K562 (cell line): ENCODE data around the gene GOLIM4. TPM values are rescaled to one million over a fixed set of nuclear protein-coding genes. Genes with fewer than 3 reads are reported as not detected.
"Not testable (repeated sequence)": the region's sequence is repeated elsewhere in the genome, so short reads cannot be mapped to it uniquely, and the experiment has no call there.

ENCODE experiments used
- ATAC-seq: fragments of 200-7000 bp; cut with Tn5 transposase; 3 replicates; pipeline ENCODE4 v1.9.1; 2020; ENCODE audit warnings: moderate library complexity
- BruUV-seq: library from RNA; stranded (reverse); fragments of 400-500 nt; replicated peaks from 2 replicates; lab custom pipeline; 2021; lab: Mats Ljungman, UMichigan
- CTCF ChIA-PET: fragments of 300-600 bp; formaldehyde crosslinking; extraction: SDS; loops from one replicate; lab custom pipeline; 2021; ENCODE audit warnings: low intra/inter-chr PET ratio; lab: Yijun Ruan, JAX
- POLR2A ChIA-PET: fragments of 300-600, 350-650 bp; sonication (Branson Sonifier 250); formaldehyde crosslinking; extraction: SDS; loops from one replicate; lab custom pipeline; 2021; ENCODE audit warnings: antibody characterized with exemption, inconsistent platforms; lab: Yijun Ruan, JAX
- DNase-seq, 4 experiments: peaks; one replicate each; pipeline versions ENCODE4 v3.0.0 to v3.0.0-alpha.2; 2011 to 2018; ENCODE audit warnings: low spot score in 3 of 4, mixed read lengths in 3 of 4; ENCODE audit errors: extremely low read depth in 1 of 4
- FAIRE-seq: peaks from 2 replicates; lab custom pipeline; 2011; peaks lifted over from hg19 to GRCh38; lab: Jason Lieb, UNC
- H2AFZ ChIP-seq: 2 replicates; pipeline ENCODE4 v1.6.0; 2011; ENCODE audit warnings: low read depth, low read length, control low read depth, inconsistent platforms
- H3K27ac ChIP-seq: fragments of 200-600 bp; 3 replicates; pipeline ENCODE4 v1.8.0; 2011; ENCODE audit warnings: low read depth, mild to moderate bottlenecking, control low read depth, inconsistent platforms, low read length, moderate library complexity, mixed read lengths; ENCODE audit errors: extremely low read depth
- H3K27me3 ChIP-seq, 2 experiments: fragments of 300-600 bp in 1 of 2; 2 replicates in 1 of 2; 3 replicates in 1 of 2; pipeline versions ENCODE4 v1.6.0 to v1.8.0; 2011; ENCODE audit warnings: inconsistent platforms in 2 of 2, low read length in 2 of 2, mild to moderate bottlenecking in 1 of 2, mixed read lengths in 1 of 2, moderate library complexity in 1 of 2; ENCODE audit not compliant: control insufficient read depth in 2 of 2, insufficient read depth in 2 of 2
- H3K36me3 ChIP-seq: fragments of 300-600 bp; 3 replicates; pipeline ENCODE4 v1.8.0; 2011; ENCODE audit warnings: mild to moderate bottlenecking, low read length, inconsistent platforms; ENCODE audit not compliant: control insufficient read depth, insufficient read depth
- H3K4me1 ChIP-seq, 2 experiments: fragments of 200-600 bp in 1 of 2; replicated peaks in 1 of 2; 2 replicates in 1 of 2; 3 replicates in 1 of 2; pipeline versions ENCODE4 v1.5.1 to v1.8.0; 2011; ENCODE audit warnings: inconsistent platforms in 2 of 2, low read length in 2 of 2, mild to moderate bottlenecking in 1 of 2, mixed read lengths in 1 of 2, moderate library complexity in 1 of 2; ENCODE audit not compliant: control insufficient read depth in 2 of 2, insufficient read depth in 2 of 2
- H3K4me2 ChIP-seq: 2 replicates; pipeline ENCODE4 v1.6.1; 2011; ENCODE audit warnings: low read length, control low read depth, inconsistent platforms, mixed read lengths; ENCODE audit not compliant: insufficient read depth
- H3K4me3 ChIP-seq: fragments of 200-600 bp; sonication (generic), shearing (Covaris generic); 2 replicates; pipeline ENCODE4 v1.5.1; 2016; ENCODE audit warnings: control low read depth, inconsistent platforms
- H3K79me2 ChIP-seq: fragments of 200-600 bp; 3 replicates; pipeline ENCODE4 v1.8.0; 2011; ENCODE audit warnings: low read length, inconsistent platforms; ENCODE audit not compliant: control insufficient read depth, insufficient read depth
- H3K9ac ChIP-seq, 2 experiments: 2 replicates each; pipeline versions ENCODE4 v1.6.0 to v1.6.1; 2011; ENCODE audit warnings: low read depth in 2 of 2, low read length in 2 of 2, control low read depth in 1 of 2, inconsistent platforms in 1 of 2, mild to moderate bottlenecking in 1 of 2, mixed read lengths in 1 of 2; ENCODE audit not compliant: insufficient read depth in 1 of 2
- H3K9me1 ChIP-seq: one replicate; pipeline ENCODE4 v1.6.0; 2011; ENCODE audit warnings: inconsistent platforms, mild to moderate bottlenecking, low read length, moderate library complexity; ENCODE audit not compliant: control insufficient read depth, insufficient read depth
- H3K9me3 ChIP-seq: replicated peaks from 2 replicates; pipeline ENCODE4 v1.5.1; 2011; ENCODE audit warnings: low read depth, low read length, inconsistent platforms; ENCODE audit not compliant: control insufficient read depth, insufficient read depth
- H4K20me1 ChIP-seq: replicated peaks from 2 replicates; pipeline ENCODE4 v1.6.1; 2011; ENCODE audit warnings: low read length, inconsistent platforms, mixed read lengths; ENCODE audit not compliant: control insufficient read depth, insufficient read depth
- CBFA2T2 ChIP-seq: fragments of 450-650 bp; conservative IDR thresholded peaks from 2 replicates; pipeline ENCODE4 v1.6.1; 2017; ENCODE audit warnings: mild to moderate bottlenecking
- CBFA2T3 ChIP-seq: fragments of 450-650 bp; IDR thresholded peaks from 2 replicates; pipeline ENCODE4 v1.6.1; 2017
- NCOR1 ChIP-seq: fragments of 450-650 bp; IDR thresholded peaks from 2 replicates; pipeline ENCODE4 v1.6.1; 2016; ENCODE audit warnings: mild to moderate bottlenecking, moderate library complexity
- PRPF4 ChIP-seq: fragments of 200-400 bp; formaldehyde crosslinking; IDR thresholded peaks from one replicate; pipeline ENCODE4 v1.6.1; 2017; ENCODE audit warnings: low read length, low read depth, mild to moderate bottlenecking; ENCODE audit not compliant: insufficient read depth, poor library complexity, severe bottlenecking
- SRSF9 ChIP-seq: fragments of 200-400 bp; formaldehyde crosslinking; IDR thresholded peaks from 2 replicates; pipeline ENCODE4 v1.6.1; 2017; ENCODE audit warnings: low read depth, low read length, borderline replicate concordance
- TAL1 ChIP-seq: fragments of 450-650 bp; IDR thresholded peaks from 2 replicates; pipeline ENCODE4 v1.6.1; 2016; ENCODE audit warnings: mild to moderate bottlenecking
- TCF3 ChIP-seq: sonication (generic); formaldehyde crosslinking; IDR thresholded peaks from 2 replicates; pipeline ENCODE4 v1.4.0; 2020; ENCODE audit warnings: mild to moderate bottlenecking, missing genetic modification reagents
- ZNF124 ChIP-seq: sonication (generic); formaldehyde crosslinking; IDR thresholded peaks from 2 replicates; pipeline ENCODE4 v1.8.1; 2022; ENCODE audit warnings: missing genetic modification reagents
- ZNF41 ChIP-seq: fragments of 250-450 bp; sonication (Bioruptor Pico); conservative IDR thresholded peaks from 2 replicates; pipeline ENCODE4 v1.4.0; 2020; ENCODE audit warnings: mild to moderate bottlenecking
- whole genome bisulfite sequencing: fragments of 100-300 bp; shearing (Covaris generic); methylation state at CpG from one replicate; pipeline ENCODE4 v1.1.6; 2016; ENCODE audit warnings: low coverage, mixed read lengths; ENCODE audit not compliant: insufficient coverage; ENCODE audit errors: missing lambda C conversion rate; 5-methylcytosine and 5-hydroxymethylcytosine counted together
- in situ Hi-C: fragments of 300-500 bp; cut with MboI; formaldehyde crosslinking; loops from 4 replicates; pipeline ENCODE4 v1.15.0; 2018; ENCODE audit warnings: inconsistent platforms, mixed read lengths
- intact Hi-C: fragments of 100-400 bp; cut with micrococcal nuclease; formaldehyde crosslinking; loops from 2 replicates; pipeline ENCODE4 v1.14.2; 2022
- polyA plus RNA-seq, 8 experiments: library from polyadenylated mRNA; depleted of rRNA in 4 of 8; stranded (reverse) in 5 of 8; unstranded in 3 of 8; fragments of >200 nt; fragmentation: Nextera tagmentation in 2 of 8; fragmentation: Illumina TruSeq in 1 of 8; extraction: Ambion mirVana in 2 of 8; extraction: Trizol in 1 of 8; gene quantifications; 2 replicates each; pipeline versions ENCODE4 v1.2.1 to v1.2.3, GENCODE V29; 2011 to 2014; ENCODE audit warnings: inconsistent platforms in 1 of 8, missing spikeins in 1 of 8
- total RNA-seq, 7 experiments: library from RNA; depleted of rRNA in 6 of 7; stranded (reverse); fragments of >200 nt in 6 of 7; fragmentation: Illumina TruSeq in 2 of 7; extraction: Trizol in 2 of 7; gene quantifications; 2 replicates each; pipeline versions ENCODE4 v1.2.1 to v1.2.3, GENCODE V29; 2011 to 2021; ENCODE audit warnings: low replicate concordance in 1 of 7

GOLIM4 gene
- total and polyA plus RNA-seq, 9 of the 15 experiments (the other 6 are each of a cell fraction or from before 2014, with no cell fraction given) = 9.3 to 39.4 (median 31.0) TPM

GRCh38 chr3:168056398-168057230 lies 39.1 kb downstream of the GOLIM4 start:
- peak; percentile 55 for TF ChIP-seq CBFA2T3
- TF ChIP-seq TAL1 = peak; percentile 55
- peak; percentile 64 for TF ChIP-seq TCF3
- peak; percentile 28; the same call in 1 of the 2 replicates for TF ChIP-seq CBFA2T2
- 0 out of 2 replicates have a peak, but pooled peaks have one; percentile 11 for TF ChIP-seq NCOR1
- H3K9ac ChIP-seq, in situ Hi-C loops, FAIRE-seq, CTCF ChIA-PET, H3K27me3 ChIP-seq, BruUV-seq, H3K36me3 ChIP-seq, DNase-seq, H4K20me1 ChIP-seq, H3K27ac ChIP-seq, H3K4me2 ChIP-seq, ATAC-seq, H3K9me1 ChIP-seq, H2AFZ ChIP-seq, H3K4me3 ChIP-seq, H3K4me1 ChIP-seq: not testable (repeated sequence)
- 87% methylated on average over 7 of the region's 7 CpGs for WGBS
- intact Hi-C loops = loop anchor here (5.0 kb wide), 1 partner anchor 401 kb away; no protein-coding TSS in a partner anchor
- POLR2A ChIA-PET = interaction anchor here (0.8 kb wide), 1 partner anchor 23 kb away, joined by 3 read pairs; no protein-coding TSS in a partner anchor
- Histone ChIP-seq H3K79me2 (peaks cover 75% of the 10 kb centered on the region), H3K9me3 (peaks cover 10% of the 10 kb centered on the region; the same call in 1 of the 2 replicates)

- H3K27me3 ChIP-seq = no peaks in the 10 kb centered on the region
- H3K79me2 ChIP-seq = peaks cover 71% of the 10 kb centered on the region
- BruUV-seq = no TSS peak
- ATAC-seq (no peak), FAIRE-seq (no peak), DNase-seq (no peak)
- CTCF ChIA-PET = no interaction called here
- no peak overlapping the region for H3K27ac ChIP-seq
- POLR2A ChIA-PET = interaction anchor here (0.7 kb wide), 1 partner anchor 11 kb away, joined by 3 read pairs; no protein-coding TSS in a partner anchor
- intact Hi-C loops = no loop called here
- H4K20me1 ChIP-seq = 0 out of 2 replicates have a peak, but pooled peaks cover 3% of the 10 kb centered on the region
- H3K9me3 ChIP-seq = peaks cover 10% of the 10 kb centered on the region; the same call in 1 of the 2 replicates
- H2AFZ ChIP-seq = no peak overlapping the region
- no peak overlapping the region for H3K4me3 ChIP-seq
- H3K9me1 ChIP-seq = no peaks in the 10 kb centered on the region
- no peaks in the 10 kb centered on the region for H3K4me1 ChIP-seq
- no peak overlapping the region for H3K9ac ChIP-seq
- TF ChIP-seq SRSF9 (no peak), ZNF41 (CRISPR knock-in tag) (no peak), PRPF4 (no peak), ZNF124 (CRISPR knock-in tag) (no peak)
- 84% methylated on average over 5 of the region's 5 CpGs for WGBS
- no peaks in the 10 kb centered on the region for H3K36me3 ChIP-seq
- no peak overlapping the region for H3K4me2 ChIP-seq
- in situ Hi-C loops = no loop called here
Observed at GRCh38 chr3:168054447-168054846, 41.3 kb downstream of the GOLIM4 start.
